Left forelimb (tissue), 1 donor: ENCODE results near the gene ATP11A.
"Not testable (repeated sequence)": the region's sequence is repeated elsewhere in the genome, so short reads cannot be mapped to it uniquely, and the experiment has no call there.

Source experiments
- DNase-seq: peaks from one replicate; pipeline ENCODE4 v3.0.0-alpha.2; 2018; ENCODE audit warnings: low spot score

ATP11A gene

DNA sequence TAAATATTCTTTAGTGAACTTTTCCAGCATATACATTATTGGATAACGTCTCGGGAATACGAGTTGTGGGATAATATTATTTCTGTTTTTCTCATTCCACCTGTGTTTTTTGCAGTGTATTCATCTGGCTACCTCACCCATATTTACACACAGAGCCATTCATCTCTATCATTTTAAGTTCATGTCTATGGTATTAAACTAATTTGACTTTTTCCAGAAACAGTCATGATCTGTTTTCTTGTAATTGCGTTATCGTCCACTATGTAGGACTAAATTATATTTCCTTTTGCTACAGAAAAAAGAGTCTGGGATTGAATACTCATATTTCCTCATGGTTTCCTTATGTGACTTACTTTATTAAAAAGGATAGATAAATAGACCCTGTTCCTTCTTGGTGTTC lies 2.7 kb downstream of the ATP11A start:
- no peak for DNase-seq

DNA sequence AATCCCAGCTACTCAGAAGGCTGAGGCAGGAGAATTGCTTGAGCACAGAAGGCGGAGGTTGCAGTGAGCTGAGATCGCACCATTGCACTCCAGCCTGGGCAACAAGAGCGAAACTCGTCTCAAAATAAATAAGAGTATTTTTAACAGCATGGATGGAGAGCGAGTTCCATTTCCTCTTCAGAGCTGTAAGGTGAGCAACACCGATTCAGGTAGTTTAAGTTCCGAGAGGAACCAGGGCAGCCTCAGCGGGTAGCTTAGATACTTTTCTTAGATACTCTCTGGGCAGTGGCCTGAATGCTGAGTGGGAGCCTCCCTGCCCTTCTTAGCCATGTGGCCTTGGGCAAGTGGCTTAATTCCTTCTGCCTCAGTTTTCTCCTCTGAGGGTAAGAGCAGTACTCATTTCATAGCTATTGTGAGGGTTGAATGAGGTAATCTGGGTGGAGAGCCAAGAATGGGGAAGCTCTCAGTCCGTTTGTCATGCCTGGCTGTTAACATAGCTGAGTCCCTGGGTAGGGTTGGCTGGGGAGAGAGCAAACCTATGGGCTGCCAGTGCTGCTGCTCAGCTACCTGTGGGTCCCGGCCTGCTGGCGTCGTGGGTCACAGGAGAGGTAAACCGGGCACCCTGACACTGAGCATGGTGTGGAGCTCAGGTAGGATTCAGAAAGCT lies 4.1 kb downstream of the ATP11A start:
- no peak for DNase-seq

DNA sequence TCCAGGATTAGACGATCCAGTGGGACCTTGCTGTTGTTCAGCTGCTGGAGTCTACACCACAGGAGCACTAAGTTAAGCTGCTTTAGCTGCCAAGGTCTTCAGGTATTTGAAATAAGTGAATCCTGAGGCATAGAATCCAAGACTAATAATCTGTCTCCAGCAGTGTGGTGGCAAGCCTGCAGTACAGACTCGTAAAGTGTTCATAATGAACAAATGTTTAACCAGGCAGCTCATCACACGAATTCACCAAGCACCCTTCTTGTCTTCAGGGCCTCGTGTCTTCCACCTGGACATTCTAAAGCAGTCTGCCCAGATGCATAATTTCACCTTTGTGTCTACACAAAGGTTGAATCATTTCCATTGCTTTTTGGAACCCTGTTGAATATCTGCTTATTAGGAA lies 5.3 kb downstream of the ATP11A start:
- DNase-seq = no peak

GRCh38 chr13:112696001-112696868 lies 6.4 kb downstream of the ATP11A start:
- no peak for DNase-seq

GRCh38 chr13:112696869-112697465 lies 7.1 kb downstream of the ATP11A start:
- no peak for DNase-seq

GRCh38 chr13:112697756-112698655 lies 8.2 kb downstream of the ATP11A start:
- no peak for DNase-seq

- no peak for DNase-seq
Measured at GRCh38 chr13:112699322-112699918, 9.6 kb downstream of the ATP11A start.

DNA sequence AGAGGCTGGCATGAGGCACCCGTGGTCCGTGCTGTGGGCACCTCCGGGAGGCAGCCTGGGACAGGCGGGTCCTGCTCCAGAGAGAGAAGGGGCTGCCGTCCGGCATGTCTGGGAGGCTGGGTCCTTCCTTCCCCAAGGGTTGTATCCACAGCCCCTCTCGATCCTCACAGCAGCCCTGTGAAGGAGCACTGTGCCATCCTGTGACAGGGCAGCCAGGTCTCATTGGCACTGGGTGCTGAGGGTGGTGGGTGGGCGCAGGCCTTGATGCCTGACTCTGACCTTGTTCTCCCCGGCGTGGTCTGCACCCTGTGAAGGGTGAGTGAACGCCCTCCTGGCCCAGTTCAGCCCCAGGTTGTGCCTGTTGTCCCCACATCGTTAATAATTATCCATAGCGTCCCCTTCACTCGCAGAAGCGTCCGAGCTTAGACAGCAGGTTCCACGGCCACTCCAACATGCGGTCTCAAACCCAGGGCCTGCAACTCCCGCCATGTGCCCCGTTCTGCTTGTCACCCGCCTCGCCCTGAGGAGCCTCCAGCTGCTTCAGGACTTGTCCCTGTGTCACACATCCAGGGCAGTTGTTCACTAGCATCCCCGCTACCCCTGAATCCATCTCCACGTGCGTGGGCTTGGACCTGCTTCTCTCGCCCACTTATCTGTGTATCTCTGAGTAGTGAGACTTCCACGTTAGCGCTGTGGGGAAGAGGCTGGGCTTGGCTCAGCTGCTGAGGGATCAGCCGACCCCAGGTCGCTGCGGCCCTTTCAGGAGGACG lies 10.6 kb downstream of the ATP11A start:
- DNase-seq = no peak

- no peak for DNase-seq
Measured at GRCh38 chr13:112702341-112702985, 12.6 kb downstream of the ATP11A start.

- DNase-seq = no peak
Measured at GRCh38 chr13:112702986-112703379, 13.1 kb downstream of the ATP11A start.

DNA sequence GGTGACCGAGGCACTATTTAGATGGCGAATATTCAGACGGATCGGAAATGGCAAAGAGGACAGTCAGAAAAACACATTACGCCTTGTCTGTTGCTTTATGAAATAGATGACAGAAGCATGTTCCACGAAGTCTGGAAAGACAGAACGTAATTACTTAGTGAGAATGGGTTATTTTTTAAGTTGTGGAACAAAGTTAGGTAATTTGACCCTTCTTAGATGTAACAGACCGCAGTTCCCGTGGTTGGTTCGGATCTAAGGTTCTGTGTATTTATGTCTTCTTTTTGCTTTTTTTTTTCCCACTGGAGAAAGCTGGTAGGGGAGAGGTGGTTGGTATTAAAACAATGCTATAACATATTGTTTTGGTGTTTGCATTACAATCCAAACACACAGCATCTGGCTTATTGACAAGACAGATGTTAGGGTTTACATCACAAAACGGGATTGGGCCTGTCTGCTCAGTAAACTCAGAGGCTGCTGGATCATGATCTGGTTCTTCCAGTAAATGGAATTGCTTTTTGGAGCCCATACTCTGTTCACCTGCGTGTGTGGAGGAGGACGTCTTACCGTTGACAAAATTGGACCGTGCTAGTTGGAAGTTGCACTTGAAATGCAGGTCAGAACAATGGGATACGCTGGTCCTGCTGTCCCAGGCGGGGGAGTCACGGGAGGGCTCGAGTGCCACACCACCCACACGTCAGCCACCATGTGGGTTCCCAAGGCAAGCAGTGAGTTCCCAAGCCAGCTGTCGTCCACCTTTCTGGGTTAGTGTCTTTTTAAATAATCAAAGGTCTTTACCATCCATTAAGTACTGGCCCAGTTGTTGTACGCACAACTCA lies 13.8 kb downstream of the ATP11A start:
- DNase-seq = peak; percentile 51

- no peak for DNase-seq
Measured at GRCh38 chr13:112704308-112705145, 14.7 kb downstream of the ATP11A start.

DNA sequence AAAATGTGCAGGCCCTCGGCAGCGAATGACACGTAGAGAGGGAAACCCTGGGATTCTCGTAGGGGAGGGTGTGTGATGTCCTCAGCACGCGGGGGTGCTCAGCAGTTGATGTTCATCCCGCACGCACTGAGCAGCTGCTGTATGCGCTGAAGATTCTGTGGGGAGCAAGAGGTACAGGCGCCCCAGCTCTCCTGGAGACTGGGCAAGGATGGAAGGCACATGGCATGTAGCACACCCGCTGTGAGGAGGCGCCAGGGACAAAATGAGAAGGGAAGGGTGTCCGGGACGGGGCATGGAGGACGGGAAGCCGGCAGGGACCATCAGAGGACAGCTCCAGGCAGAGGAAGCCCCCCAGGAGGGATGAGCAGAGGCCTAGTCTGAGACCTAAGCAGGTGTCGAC lies 15.4 kb downstream of the ATP11A start:
- no peak for DNase-seq

DNA sequence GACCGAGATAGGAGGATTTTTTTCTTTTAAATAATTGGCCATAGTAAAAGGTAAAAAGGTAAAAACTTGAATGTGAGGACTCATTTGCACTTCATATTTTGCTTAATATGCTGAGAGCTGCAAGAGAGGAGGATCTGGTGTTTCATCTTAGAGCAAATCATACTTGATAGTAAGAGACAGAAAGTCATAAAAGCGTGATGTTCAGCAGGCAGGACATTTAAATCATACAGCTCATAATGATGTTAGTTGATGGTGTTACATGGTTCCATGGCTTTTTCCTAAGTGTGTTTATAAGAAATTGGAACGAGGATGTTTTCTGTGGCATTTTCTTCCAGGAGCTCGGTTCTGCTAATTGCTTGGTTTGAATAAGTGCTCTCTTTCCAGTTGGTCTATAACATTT lies 16.3 kb downstream of the ATP11A start:
- DNase-seq = no peak

- no peak for DNase-seq
Measured at GRCh38 chr13:112708560-112709240, 18.9 kb downstream of the ATP11A start.

DNA sequence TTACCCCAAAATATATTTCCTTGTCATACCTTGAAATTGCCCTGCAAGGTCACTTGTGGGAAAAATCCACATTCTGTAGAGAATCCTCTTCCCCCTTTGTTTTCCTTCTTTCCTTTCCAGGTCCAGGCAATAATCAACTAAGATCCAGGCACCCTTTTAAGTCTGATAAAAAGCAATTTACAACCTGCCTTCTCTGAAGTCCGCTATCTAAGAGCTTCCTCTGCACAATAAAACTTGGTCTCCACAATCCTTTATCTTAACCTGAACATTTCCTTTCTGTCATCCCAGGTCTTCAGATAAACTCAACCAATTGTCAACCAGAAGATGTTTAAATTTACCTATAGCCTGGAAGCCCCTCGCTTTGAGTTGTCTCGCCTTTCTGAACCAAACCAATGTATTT lies 19.5 kb downstream of the ATP11A start:
- DNase-seq = not testable (repeated sequence)

DNA sequence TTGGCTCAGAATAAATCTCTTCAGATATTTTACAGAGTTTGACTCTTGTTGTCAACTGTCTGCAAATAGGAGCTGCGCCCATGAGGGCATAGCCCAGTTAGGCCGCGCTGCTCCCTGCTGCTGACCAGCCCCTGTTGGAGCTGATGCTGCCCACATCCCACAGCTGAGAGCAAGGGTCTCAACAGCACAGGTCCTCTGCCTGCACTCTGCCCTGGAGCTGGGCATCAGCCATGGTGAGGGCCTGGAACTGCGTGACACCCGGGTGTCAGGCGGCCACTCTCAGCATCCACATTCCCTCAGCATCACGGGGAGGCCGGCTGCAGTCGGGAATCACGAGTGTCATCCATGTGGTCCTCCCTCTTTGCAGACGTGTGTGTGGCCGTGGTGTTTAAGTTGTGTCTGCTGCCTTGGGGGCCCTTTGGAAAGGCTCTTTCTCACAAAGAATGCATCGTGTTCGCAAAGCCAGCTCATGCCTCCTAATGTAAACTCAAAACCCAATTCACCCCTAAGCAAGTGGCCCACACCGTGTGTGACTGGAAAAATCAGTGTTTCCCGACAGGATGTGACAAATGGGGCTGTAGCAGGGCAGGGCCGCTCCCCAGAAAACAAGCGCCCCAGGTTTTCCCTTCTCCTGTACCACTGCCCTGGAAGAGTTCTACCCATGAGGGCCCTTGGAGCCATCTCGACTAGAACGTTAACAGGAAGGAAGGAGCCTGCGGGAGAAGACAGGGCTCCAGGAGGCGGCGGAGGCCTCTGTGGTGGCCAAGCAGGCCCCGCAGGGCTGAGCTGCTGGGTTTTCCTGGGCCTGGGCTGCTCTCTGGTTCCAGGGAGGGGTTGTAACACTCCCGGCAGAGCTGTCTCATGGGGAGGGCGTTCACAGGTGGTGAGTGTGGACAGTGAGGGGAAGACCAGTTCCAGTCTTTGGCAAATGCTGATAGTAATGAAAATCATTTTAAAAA lies 20.3 kb downstream of the ATP11A start:
- no peak for DNase-seq
